HUES64 (cell line): ENCODE results near the gene GNAT1.
"Not testable (repeated sequence)": the region's sequence is repeated elsewhere in the genome, so short reads cannot be mapped to it uniquely, and the experiment has no call there.

ENCODE experiments used
- H3K27ac ChIP-seq: 2 replicates; pipeline ENCODE4 v1.7.0; 2013; ENCODE audit warnings: low read depth, low read length, inconsistent platforms
- H3K27me3 ChIP-seq: 2 replicates; pipeline ENCODE4 v1.6.1; 2013; ENCODE audit warnings: mild to moderate bottlenecking, low read length; ENCODE audit not compliant: insufficient read depth
- H3K36me3 ChIP-seq: 2 replicates; pipeline ENCODE4 v1.6.1; 2013; ENCODE audit warnings: mild to moderate bottlenecking, low read length; ENCODE audit not compliant: insufficient read depth
- H3K4me1 ChIP-seq: 2 replicates; pipeline ENCODE4 v1.6.1; 2013; ENCODE audit warnings: mild to moderate bottlenecking, low read length, moderate library complexity; ENCODE audit not compliant: insufficient read depth
- H3K4me3 ChIP-seq: 2 replicates; pipeline ENCODE4 v1.5.1; 2013; ENCODE audit warnings: mild to moderate bottlenecking, low read length, moderate library complexity
- H3K9ac ChIP-seq: 2 replicates; pipeline ENCODE4 v1.6.1; 2013; ENCODE audit warnings: mild to moderate bottlenecking, low read depth, low read length
- H3K9me3 ChIP-seq: 2 replicates; pipeline ENCODE4 v1.6.1; 2013; ENCODE audit warnings: low read depth, low read length; ENCODE audit not compliant: insufficient read depth
- WGBS: fragments of 150-250, 120-280 bp; methylation state at CpG from one replicate; pipeline ENCODE4 v1.1.7; 2013; ENCODE audit warnings: missing lambda C conversion rate; 5-methylcytosine and 5-hydroxymethylcytosine counted together

Gene GNAT1

DNA sequence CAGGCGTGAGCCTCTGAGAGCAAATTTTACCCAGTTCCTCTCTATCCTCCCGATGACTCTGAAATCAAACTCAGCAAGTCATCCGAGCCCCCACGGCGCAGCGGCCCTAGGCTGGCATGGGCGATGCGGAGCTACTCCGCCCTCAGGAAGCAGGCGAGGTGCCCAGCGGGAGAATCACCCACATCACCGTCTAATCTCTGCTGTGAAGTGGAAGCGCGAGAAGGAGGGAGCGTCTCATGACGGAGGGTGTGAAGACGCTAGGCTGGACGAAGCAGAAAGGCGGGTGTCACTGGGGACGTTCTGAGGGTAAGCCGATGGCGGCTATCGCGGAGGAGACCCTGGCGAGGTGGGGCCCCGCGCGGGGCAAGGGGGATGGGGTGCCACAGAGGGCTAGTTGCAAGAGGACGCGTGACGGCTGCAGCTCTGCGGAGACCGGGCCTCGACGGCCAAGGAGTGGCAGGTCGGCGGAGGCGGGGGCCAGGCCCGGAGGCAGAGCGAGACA is 35.5 kb downstream of the GNAT1 start:
- Histone ChIP-seq H3K27me3 (peaks cover 9% of the 10 kb centered on the region), H3K27ac (no peak overlapping the region), H3K9me3 (no peaks in the 10 kb centered on the region), H3K4me3 (peak overlapping the region; percentile 86), H3K9ac (peak overlapping the region; percentile 60; the same call in 1 of the 2 replicates), H3K4me1 (peaks cover 12% of the 10 kb centered on the region), H3K36me3 (no peaks in the 10 kb centered on the region)
- 2% methylated on average over 40 of the region's 40 CpGs for WGBS

DNA sequence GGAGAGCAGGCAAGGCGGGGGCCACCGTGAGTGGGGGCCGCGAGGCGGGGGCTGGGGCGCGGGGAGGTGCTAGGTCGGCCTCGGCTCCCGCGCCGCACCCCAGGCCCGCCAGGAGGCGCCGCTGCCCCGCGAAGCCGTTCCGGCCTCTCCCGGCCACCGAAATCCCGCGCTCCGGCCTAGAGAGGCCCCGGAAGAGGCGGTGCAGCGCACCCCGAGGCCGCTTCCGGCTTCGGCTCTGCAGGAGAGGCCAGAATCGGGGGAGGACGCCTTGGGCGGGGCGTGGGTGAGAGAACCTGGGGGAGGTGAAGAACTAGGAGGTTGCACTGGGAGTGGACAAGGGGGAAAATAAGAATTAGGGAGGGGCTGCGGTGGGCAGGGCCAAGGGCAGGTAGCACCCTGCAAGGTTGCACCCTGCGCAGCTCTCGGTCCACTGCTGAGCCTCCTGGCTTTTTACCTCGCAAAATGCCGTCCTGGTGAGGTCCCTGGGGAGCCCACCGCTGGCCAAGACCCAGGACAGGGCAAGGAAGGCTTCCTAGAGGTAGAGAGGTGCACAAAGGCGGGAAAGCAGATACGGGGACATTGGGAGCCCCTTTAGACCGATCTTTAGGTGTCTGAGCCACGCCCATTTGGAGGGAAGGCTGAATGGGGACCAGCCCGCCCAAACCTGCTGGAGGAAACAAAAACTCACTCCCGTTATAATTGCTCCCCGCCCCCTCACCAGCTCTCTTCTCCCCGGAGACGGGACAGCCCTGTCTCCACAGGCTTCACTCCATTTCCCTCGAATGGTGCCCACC is 36.2 kb downstream of the GNAT1 start:
- WGBS = under 1% methylated on average over 51 of the region's 51 CpGs
- Histone ChIP-seq H3K4me3 (peak overlapping the region; percentile 86), H3K4me1 (peaks cover 12% of the 10 kb centered on the region), H3K27me3 (peaks cover 9% of the 10 kb centered on the region), H3K9ac (peak overlapping the region; percentile 91), H3K9me3 (no peaks in the 10 kb centered on the region), H3K27ac (peak overlapping the region; percentile 88), H3K36me3 (no peaks in the 10 kb centered on the region)

DNA sequence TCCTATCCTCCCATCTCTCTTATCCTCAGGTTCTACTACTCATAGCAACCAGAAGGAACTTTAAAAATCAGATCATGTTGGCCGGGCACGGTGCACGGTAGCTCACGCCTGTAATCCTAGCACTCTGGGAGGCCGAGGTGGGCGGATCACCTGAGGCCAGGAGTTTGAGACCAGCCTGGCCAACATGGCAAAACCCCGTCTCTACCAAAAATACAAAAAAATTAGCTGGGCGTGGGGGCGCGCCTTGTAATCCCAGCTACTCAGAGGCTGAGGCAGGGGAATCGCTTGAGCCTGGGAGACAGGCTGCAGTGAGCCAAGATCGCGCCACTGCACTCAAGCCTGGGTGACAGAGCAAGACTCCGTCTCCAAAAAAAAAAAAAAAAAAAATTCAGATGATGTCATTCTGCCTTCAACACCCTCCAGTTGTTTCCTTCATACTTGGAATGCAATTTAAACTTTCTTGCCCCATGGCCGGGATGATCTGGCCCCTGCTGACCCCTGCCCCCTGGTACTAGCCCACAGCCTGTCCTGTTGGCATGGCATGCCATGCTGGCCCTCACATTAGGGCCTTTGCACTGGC is 36.9 kb downstream of the GNAT1 start:
- Histone ChIP-seq H3K9ac (peak overlapping the region; percentile 91), H3K4me3 (peak overlapping the region; percentile 86), H3K27ac (peak overlapping the region; percentile 88), H3K4me1 (peaks cover 12% of the 10 kb centered on the region)
- not testable (repeated sequence) for H3K9me3 ChIP-seq, H3K27me3 ChIP-seq, H3K36me3 ChIP-seq
- 33% methylated on average over 15 of the region's 15 CpGs for WGBS

DNA sequence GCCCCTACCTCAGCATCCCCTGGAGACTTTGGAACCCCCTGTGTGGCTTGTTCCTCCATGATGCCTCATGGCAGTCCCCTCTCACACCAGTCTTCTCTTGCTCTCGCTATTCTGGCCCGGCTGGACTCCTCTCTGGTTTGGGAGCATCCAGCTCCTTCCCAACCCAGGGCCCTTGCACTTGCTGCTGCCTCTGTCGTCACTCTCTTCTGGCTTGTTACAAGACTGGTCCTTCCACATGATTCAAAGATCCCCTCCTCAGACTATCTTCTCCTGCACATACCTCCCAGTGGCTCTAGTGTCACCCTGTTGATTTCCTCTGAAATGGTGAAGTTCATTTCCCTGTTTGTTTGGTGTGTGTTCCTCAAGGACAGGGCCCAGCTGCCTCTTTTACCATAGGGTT is 38.1 kb downstream of the GNAT1 start:
- WGBS = 94% methylated on average over 3 of the region's 3 CpGs
- H3K4me1 ChIP-seq = peaks cover 12% of the 10 kb centered on the region
- no peaks in the 10 kb centered on the region for H3K36me3 ChIP-seq
- peaks cover 9% of the 10 kb centered on the region for H3K27me3 ChIP-seq
- no peak overlapping the region for H3K27ac ChIP-seq
- H3K4me3 ChIP-seq = no peak overlapping the region
- H3K9ac ChIP-seq = no peak overlapping the region
- H3K9me3 ChIP-seq = no peaks in the 10 kb centered on the region

DNA sequence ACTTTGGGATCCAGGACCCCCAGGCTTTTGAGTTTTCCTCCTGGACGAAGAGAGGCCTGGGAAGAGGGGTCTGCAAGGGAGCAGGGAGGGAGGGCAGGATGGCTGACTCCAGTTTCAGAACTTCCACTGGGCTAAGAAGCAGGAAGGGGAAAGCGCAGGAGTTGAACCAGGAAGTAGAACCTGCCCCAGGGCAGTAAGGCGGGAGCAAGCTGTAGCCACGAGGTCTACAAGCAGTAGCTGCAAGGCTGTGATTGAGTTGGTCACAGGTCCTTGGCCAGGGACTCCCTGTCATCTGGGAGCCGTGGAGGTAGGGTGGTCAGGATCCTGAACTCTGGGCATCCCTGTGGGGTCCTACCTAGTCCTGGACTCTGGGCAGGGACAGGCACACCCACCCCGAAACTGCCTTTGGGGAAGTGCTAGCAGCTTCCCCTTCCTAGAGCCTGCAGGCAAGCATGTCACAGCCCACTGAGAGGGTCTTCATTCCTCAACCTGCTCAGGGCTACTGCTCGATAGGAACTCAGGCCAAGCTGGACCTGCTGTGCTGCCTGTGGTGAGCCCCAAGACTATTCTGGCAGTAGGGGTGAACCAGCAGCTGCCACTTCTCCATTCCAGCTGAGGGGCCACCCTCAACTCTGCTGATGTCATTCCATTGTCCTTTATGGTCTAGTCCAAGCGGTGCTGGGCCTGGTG is 38.8 kb downstream of the GNAT1 start:
- Histone ChIP-seq H3K36me3 (no peaks in the 10 kb centered on the region), H3K9ac (no peak overlapping the region), H3K27me3 (peaks cover 9% of the 10 kb centered on the region), H3K27ac (no peak overlapping the region), H3K4me3 (no peak overlapping the region), H3K4me1 (peaks cover 12% of the 10 kb centered on the region), H3K9me3 (no peaks in the 10 kb centered on the region)
- 93% methylated on average over 8 of the region's 8 CpGs for WGBS

DNA sequence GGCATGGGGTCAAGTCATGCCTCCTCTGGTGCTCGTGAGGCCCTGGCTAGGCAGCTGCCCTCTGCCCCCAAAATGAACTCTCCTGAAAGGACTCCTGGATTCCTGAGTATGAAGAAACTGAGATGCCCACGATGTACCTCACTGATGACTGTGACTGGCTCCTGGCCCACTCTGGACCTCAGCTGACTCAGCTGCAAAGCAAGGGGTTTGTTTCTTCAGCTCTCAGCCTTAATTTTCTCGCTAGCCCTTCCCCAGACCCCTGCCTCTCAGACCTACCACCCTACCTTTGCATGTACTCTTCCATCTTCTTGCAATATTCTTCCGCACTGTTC is 39.4 kb downstream of the GNAT1 start:
- no peaks in the 10 kb centered on the region for H3K9me3 ChIP-seq
- no peak overlapping the region for H3K9ac ChIP-seq
- H3K4me3 ChIP-seq = no peak overlapping the region
- H3K36me3 ChIP-seq = no peaks in the 10 kb centered on the region
- H3K27ac ChIP-seq = no peak overlapping the region
- 89% methylated on average over 4 of the region's 4 CpGs for WGBS
- peaks cover 9% of the 10 kb centered on the region for H3K27me3 ChIP-seq
- H3K4me1 ChIP-seq = peaks cover 12% of the 10 kb centered on the region

DNA sequence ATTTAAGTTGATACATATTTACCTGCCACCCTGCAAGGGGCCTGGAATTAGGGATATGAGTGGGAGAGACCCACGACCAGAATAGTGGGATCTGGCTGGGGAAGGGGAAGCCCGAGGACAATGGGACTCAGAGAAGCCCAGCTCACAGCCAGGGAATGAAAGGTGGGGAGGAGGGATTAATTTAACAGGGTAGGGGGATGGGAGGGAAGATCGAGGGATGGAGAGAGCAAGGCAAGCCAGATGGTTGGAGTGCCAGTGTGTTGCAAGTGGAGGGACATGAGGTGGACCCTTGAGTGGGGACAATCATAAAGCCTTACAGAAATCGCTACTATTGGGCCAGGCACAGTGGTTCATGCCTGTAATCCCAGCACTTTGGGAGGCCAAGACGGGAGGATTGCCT is 40.2 kb downstream of the GNAT1 start:
- no peak overlapping the region for H3K27ac ChIP-seq
- no peaks in the 10 kb centered on the region for H3K36me3 ChIP-seq
- H3K27me3 ChIP-seq = peaks cover 6% of the 10 kb centered on the region
- WGBS = 68% methylated on average over 5 of the region's 5 CpGs
- no peak overlapping the region for H3K4me3 ChIP-seq
- H3K9me3 ChIP-seq = no peaks in the 10 kb centered on the region
- H3K9ac ChIP-seq = no peak overlapping the region
- H3K4me1 ChIP-seq = peaks cover 12% of the 10 kb centered on the region

DNA sequence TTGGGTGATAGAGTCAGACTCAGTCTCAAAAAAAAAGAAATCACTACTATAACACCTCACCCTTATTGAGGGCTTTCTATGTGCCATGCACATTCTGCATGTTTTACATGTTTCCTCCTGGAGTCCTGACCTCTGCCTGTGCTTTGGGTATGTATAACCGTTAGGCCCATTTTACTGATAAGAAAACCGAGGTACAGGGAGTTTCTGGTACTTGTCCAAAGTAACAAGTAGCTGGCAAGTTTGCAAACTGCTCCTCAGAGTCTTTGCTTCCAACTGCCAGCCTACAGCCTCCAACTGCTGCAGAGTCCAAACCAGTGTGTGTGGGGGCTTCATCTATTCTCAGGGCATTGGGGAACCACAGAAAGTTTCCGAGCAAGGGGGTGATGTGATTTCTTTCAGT is 40.9 kb downstream of the GNAT1 start:
- H3K4me1 ChIP-seq = peaks cover 12% of the 10 kb centered on the region
- H3K9me3 ChIP-seq = no peaks in the 10 kb centered on the region
- 90% methylated on average over 3 of the region's 3 CpGs for WGBS
- no peak overlapping the region for H3K4me3 ChIP-seq
- no peaks in the 10 kb centered on the region for H3K27me3 ChIP-seq
- H3K27ac ChIP-seq = no peak overlapping the region
- H3K9ac ChIP-seq = no peak overlapping the region
- H3K36me3 ChIP-seq = no peaks in the 10 kb centered on the region

DNA sequence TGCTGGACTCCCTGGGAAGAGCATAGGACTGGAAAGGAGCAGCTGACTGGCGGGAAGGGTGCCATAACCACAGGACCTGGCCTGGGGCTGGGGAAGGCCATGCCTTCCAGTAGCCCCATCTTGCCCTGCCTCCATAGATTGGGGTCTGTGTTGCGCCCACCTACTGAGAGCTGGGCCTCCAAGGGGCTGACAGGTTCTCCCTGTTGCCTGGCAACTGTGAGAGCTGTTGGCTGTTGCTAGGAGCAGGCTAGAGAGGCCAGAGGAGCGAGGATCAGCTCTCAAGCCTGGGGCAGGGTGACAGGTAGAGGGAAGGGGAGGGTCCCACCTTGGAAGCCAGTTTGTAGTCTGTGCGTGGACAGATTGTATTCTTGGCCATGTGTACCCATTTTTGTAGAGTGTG is 41.8 kb downstream of the GNAT1 start:
- no peaks in the 10 kb centered on the region for H3K27me3 ChIP-seq
- H3K4me1 ChIP-seq = peaks cover 9% of the 10 kb centered on the region
- no peaks in the 10 kb centered on the region for H3K9me3 ChIP-seq
- no peak overlapping the region for H3K4me3 ChIP-seq
- H3K27ac ChIP-seq = no peak overlapping the region
- H3K36me3 ChIP-seq = no peaks in the 10 kb centered on the region
- 84% methylated on average over 4 of the region's 4 CpGs for WGBS
- H3K9ac ChIP-seq = no peak overlapping the region

DNA sequence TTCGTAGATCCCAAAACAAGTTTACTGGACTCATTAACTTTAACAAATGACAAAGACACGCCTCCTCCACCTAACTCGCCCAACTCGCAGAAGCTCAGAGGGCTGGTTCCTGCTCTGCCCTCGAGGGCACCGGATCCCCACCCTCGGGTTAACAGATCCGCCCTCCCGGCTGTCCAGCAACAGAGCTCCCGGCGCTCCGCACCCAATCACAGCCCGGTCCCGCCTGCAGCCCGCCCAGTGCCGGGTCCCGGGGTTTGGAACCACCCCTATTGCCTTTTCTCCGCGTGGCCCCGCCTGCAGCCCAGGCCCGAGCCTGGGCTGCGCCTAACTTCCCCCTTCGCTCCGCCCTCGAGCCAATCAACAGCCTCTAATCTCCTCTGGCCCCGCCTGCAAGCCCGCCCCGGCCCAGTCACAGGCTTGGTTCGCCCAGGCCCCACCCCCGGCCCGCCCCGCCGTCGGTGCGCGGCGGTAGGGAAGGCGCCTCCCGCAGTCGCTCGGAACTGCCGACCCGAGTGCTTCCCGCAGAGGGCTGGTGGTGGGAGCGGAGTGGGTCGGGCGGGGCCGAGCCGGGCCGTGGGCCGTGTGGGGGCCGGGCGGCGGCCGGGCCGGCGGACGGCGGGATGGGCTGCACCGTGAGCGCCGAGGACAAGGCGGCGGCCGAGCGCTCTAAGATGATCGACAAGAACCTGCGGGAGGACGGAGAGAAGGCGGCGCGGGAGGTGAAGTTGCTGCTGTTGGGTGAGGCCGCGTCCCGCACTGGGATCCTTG is 44.5 kb downstream of the GNAT1 start, which contains the start of gene GNAI2:
Gene GNAI2 (plus strand): TSS at position 489 of the 768 bp plus-strand sequence. CDS start 132 bp downstream, at position 621.
- Histone ChIP-seq H3K4me3 (peak within 1 kb of the TSS; percentile 86), H3K9ac (peak within 1 kb of the TSS; percentile 83), H3K9me3 (no peaks in the 10 kb centered on the region), H3K4me1 (peaks cover 21% of the 10 kb centered on the region), H3K36me3 (no peaks in the 10 kb centered on the region), H3K27me3 (no peaks in the 10 kb centered on the region), H3K27ac (peak within 1 kb of the TSS; percentile 46)
- under 1% methylated on average over 75 of the region's 75 CpGs for WGBS
